HG02938 (cell line): ENCODE data around the gene HES4.
"Not testable (repeated sequence)": the region's sequence is repeated elsewhere in the genome, so short reads cannot be mapped to it uniquely, and the experiment has no call there.

Experiments
- ATAC-seq: cut with Tn5 transposase; IDR thresholded peaks from one replicate; pipeline ENCODE4 v1.9.1; 2021; ENCODE audit warnings: mild to moderate bottlenecking, moderate library complexity; ENCODE audit not compliant: unreplicated experiment

The HES4 gene

GRCh38 chr1:1019122-1019999, 19.5 kb upstream of the HES4 start:
- peak; percentile 44 for ATAC-seq

GRCh38 chr1:1018321-1018685, 18.4 kb upstream of the HES4 start:
- not testable (repeated sequence) for ATAC-seq

DNA sequence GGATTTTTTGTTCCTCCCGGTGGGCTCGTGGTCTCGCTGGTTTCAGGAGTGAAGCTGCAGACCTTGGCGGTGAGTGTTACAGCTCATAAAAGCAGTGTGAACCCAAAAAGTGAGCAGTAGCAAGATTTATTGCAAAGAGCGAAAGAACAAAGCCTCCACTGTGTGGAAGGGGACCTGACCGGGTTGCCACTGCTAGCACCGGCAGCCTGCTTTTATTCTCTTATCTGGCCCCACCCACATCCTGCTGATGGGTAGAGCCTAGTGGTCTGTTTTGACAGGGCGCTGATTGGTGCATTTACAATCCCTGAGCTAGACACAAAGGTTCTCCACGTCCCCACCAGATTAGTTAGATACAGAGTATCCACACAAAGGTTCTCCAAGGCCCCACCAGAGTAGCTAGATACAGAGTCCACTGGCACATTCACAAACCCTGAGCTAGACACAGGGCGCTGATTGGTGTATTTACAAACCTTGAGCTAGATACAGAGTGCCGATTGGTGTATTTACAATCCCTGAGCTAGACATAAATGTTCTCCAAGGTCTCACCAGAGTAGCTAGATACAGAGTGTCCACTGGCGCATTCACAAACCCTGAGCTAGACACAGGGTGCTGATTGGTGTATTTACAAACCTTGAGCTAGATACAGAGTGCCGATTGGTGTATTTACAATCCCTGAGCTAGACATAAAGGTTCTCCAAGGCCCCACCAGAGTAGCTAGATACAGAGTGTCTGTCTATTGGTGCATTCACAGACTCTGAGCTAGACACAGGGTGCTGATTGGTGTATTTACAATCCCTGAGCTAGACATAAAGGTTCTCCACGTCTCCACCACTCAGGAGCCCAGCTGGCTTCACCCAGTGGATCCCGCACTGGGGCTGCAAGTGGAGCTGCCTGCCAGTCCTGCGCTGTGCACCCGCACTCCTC, 17.8 kb upstream of the HES4 start:
- not testable (repeated sequence) for ATAC-seq

DNA sequence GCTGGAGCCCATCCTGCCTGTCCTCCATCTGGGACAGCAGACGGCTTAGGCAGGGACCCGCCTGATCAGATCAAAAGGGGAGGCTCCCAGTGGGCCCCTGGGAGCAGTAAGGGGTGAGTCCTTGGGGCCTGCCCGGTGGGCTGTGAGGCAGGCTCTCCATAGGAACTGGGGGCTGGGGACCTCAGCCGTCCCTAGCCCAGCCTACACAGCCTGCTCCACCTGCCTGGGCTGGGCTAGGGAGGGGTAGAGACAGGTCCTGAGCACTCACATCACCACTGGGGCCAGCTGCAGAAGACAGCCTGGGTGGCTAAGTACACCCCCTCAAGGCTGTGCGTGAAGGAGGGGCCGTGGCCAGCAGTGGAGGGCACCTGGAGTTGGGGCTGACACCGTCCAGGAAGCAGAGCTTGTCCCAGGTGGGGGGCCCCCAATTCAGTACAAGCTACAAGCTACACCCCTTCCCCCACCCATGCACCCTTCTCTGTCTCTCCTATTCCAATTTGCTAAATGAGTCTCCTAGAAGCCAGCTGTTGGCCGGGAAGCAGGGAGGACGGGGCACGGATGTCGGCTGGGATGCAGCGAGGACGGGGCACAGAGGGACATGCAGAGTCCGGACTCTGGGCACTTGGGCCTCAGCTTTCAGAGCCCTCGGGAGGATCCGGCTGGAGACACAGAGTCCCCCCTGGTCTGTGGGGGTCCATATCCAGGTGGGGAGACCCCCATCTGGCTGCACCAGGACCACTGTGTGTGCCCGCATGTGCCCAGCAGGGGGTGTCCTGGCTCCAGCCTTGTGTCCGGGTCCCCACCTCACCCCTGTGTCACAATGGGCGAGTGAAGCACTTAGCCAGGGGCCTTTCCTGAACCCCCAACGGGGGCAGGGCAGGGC, 15.1 kb upstream of the HES4 start:
- no peak for ATAC-seq

DNA sequence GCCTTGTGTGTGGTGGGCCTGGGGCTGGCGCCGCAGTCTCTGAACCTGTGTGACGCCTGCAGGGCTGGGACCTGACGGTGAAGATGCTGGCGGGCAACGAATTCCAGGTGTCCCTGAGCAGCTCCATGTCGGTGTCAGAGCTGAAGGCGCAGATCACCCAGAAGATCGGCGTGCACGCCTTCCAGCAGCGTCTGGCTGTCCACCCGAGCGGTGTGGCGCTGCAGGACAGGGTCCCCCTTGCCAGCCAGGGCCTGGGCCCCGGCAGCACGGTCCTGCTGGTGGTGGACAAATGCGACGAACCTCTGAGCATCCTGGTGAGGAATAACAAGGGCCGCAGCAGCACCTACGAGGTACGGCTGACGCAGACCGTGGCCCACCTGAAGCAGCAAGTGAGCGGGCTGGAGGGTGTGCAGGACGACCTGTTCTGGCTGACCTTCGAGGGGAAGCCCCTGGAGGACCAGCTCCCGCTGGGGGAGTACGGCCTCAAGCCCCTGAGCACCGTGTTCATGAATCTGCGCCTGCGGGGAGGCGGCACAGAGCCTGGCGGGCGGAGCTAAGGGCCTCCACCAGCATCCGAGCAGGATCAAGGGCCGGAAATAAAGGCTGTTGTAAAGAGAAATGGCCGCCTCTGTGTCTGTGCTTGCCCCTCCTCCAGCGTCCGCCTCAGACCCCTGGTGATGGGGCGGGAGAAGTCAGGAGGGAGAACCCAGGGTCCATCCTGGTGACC, 14.2 kb upstream of the HES4 start:
- ATAC-seq: no peak

GRCh38 chr1:1013105-1013921, 13.4 kb upstream of the HES4 start, which contains the start of gene ISG15:
TSS of gene ISG15 (plus strand) at chr1:1013497. CDS start at chr1:1013574, 77 bp downstream.
- ATAC-seq: peak; percentile 82

GRCh38 chr1:1012736-1013104, 12.8 kb upstream of the HES4 start:
- ATAC-seq: not testable (repeated sequence)

DNA sequence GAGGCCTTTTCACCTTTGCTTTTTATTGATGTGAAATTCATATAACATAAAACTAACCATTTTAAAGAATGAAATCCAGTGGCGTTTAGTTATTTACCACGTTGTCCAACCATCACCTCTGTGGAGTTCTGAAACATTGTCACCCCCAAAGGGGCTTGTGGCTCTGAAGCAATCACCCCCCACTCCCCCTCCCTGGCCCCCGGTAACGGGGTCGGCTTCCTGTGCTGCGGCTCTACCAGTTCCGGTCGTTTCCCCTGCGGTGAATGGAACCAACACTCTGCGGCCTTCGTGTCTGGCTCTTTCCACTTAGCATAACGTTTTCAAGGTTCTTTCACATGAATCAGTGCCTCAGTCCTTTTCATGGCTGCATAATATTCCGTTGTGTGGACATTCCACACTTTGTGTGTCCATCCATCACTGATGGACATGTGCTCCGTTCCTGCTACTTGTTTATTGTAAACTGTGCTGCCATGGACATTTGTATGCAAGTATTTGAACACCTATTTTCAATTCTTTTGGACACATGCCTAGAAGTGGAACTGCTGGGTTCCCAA, 11.6 kb upstream of the HES4 start:
- ATAC-seq: no peak

DNA sequence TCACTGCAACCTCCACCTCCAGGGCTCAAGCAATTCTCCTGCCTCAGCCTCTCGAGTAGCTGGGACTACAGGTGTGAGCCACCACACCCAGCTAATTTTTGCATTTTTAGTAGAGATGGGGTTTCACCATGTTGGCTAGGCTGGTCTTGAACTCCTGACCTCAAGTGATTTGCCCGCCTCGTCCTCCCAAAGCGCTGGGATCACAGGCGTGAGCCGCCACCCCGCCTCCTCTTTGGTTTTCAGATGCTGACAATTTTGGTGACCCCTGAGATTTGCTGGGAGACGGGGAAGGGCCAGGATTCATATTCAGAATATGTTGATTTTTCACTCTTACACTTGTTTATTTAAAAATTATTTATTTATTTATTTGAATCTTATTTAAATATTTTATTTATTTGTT, 10.2 kb upstream of the HES4 start:
- ATAC-seq: not testable (repeated sequence)

GRCh38 chr1:1006305-1007159, 6.6 kb upstream of the HES4 start:
- ATAC-seq: no peak

DNA sequence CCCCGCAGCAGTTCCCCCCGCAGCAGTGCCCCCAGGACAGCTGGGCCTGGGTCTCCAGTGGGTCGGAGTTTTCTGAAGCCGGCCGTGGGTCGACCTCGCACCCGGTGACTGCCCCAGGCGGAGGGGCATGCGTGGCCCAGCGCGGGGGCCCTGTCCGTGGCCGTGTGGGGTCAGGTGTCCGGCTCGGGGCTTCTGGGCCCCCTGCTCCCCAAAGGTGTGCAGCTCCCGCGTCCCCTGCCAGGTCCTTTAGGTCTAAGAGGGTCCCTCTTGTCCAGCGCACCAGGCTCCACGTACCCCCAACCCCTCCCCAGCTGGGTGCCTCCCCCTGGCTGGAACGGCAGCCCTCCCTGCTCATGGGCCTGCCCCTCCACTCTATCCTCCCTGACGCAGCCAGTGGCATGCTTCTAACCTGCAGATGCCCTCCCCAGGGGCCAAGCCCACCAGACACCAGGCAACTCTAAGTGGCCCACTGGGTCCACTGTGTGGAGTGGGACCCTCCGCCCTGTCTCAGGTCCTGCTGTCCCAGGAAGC, 5.9 kb upstream of the HES4 start:
- ATAC-seq: no peak

DNA sequence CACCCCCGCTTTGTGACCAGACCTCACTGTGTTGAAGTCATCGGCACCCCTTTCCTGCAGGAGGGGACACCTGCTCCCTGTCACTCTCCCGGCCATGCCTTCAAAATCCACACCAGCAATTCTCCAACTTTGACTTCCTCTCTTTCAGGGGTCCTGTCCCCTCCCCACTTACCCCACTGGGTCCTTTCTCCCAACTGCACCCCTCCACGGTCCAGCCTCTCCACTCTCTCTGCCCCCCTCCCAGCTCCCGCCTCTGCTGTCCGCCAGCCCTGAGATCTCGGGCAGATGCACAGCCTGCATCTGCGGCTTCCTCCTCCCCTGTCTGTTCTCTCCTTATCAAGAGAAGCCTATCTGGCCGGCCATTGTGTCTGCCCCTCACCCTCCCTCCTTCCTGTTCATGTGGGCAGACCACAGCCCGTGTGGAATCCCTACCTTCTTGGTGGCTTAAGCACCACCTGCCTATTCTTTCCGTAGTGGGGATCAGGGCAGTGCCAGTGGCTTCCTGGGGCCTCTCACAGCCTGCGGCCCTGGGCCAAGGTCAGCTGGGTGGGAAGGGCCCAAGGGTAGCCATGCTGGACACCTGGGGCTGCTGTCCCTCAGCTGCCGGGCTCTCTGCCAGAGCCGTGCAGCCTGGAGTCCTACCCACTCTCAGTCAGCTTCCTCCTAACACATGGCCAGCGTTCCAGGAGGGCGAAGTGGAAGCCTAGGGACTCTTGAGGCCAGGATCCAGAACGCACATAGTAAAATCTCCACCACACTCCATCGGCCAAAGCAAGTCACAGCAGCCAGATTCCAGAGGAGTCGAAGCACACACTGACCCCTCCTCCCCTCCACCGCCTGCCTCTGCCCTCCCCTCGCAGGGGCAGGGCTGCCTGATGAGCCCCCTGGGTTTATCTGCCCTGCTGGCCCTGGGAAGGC, 5.1 kb upstream of the HES4 start:
- ATAC-seq: no peak

- no peak for ATAC-seq
These were observed 4.5 kb upstream of the HES4 start for GRCh38 chr1:1004420-1004779.

DNA sequence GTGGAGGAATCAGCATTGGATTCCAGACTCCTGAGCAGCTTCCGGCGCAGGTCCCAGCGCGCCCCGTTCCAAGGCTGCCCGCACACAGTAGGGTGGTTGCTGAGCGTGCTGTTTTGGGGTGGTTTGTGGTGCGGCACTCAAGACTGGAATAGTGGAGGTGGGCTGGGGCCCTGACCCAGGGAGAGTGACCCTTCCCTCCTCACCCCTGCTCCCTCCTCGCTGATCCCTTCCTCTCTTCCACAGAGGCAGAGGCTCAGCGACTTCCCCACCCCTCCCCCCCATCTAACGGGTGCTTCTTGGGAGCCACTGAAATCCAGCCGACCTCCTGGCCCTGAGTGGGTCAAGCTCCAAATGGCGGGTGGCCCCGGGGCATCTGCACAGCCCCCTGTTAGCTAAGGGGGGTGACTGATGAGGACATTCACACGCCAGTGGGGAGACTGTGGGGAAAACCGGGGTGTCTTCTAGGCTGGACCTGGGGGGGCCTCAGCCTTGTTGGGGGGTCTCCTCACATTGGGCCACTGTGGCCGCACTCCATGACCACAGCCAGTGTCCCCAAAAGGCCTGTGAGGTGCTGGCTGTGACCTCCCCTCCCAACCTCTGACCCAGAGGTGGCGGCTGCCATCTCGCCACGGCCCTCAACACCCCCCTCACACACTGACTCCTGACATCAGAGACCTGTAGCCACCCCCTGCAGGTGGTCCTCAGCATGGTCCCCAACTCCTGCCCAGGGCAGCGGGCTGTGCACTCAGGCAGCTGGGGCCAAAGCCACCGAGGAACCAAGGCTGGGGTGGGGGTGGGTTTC, 3.9 kb upstream of the HES4 start:
- ATAC-seq: no peak

DNA sequence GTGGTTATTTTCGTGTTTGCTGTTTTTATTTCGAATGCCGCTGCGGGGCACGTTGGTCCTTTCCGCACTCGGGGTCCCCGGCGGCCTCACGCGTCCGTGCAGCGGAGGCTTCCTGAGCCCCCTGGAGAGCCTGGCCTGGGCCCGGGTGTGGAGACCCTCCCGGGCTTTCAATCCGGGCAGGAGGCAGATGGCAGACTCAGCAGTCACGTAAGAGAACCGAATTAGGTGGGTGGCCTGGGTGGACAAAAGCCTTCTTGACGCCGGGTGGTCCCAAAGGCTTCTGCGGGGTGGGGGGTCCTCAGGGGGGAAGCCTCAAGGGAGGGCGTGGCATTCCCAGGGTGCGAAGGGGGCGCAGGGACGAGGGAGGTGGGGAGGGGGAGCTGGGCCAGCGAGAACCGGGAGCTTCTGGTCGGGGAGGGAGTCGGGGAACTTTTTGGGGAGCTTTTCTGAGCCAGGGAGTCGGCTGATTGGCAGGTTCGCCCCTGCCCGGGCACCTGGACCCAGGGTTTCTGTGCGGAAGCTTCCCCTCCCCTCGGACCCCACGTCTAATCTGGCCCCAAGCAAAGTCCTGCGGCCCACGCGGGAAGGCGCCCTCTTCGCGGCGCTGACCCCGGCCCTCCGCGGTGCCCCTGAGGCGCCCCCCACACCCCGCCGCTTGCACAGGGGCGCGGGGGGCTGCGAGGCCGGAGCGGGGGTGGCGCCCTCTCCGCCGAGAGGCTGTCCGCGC, 1.3 kb upstream of the HES4 start:
- no peak for ATAC-seq
